ENCODE results near the gene SEMA3D. TPM values are rescaled to one million over a fixed set of nuclear protein-coding genes. Genes with fewer than 3 reads are reported as not detected.

SEMA3D gene
- total and polyA plus RNA-seq, 2 of the 4 experiments (the other 2 are of a cell fraction), result 2.9 to 13.6 TPM

- Histone ChIP-seq H3K36me3 (ENCODE audit: control insufficient read depth, insufficient read depth, low read length) (no peaks in the 10 kb centered on the region), H3K4me1 (ENCODE audit: control insufficient read depth, insufficient read depth, low read length) (no peaks in the 10 kb centered on the region), H3K27me3 (ENCODE audit: control insufficient read depth, insufficient read depth, low read length) (no peaks in the 10 kb centered on the region), H4K91ac (ENCODE audit: insufficient read depth, low read depth, low read length) (no peak overlapping the region), H4K20me1 (ENCODE audit: insufficient read depth, low read length) (no peaks in the 10 kb centered on the region), H3K4me3 (ENCODE audit: insufficient read depth, low read depth, low read length) (no peak overlapping the region), H2AK9ac (replicated peaks; ENCODE audit: low read depth, low read length, poor library complexity) (no peak overlapping the region), H2AK5ac (ENCODE audit: low read depth, low read length) (no peak overlapping the region), H3K4me2 (ENCODE audit: low read depth, low read length) (no peak overlapping the region), H2BK15ac (ENCODE audit: low read depth, low read length) (no peak overlapping the region), H3K56ac (ENCODE audit: extremely low read depth, insufficient read depth, low read length) (no peak overlapping the region), H3K18ac (ENCODE audit: low read depth, low read length) (no peak overlapping the region), H2BK5ac (ENCODE audit: low read depth, low read length, poor library complexity, severe bottlenecking) (no peak overlapping the region), H3K79me1 (ENCODE audit: low read depth in 1 of 2, low read length in 2 of 2) (no peaks in the 10 kb centered on the region), H3K23ac (ENCODE audit: low read depth, low read length) (no peak overlapping the region), H4K8ac (ENCODE audit: low read depth in 2 of 2, low read length in 2 of 2) (no peak overlapping the region), H3K9me3 (ENCODE audit: control insufficient read depth, insufficient read depth, low read length) (no peaks in the 10 kb centered on the region), H2BK20ac (ENCODE audit: low read depth, low read length) (no peak overlapping the region), H2BK120ac (ENCODE audit: low read depth, low read length) (no peak overlapping the region), H2AFZ (replicated peaks; ENCODE audit: low read length, poor library complexity) (no peak overlapping the region), H4K5ac (ENCODE audit: low read depth, low read length) (no peak overlapping the region), H3K27ac (ENCODE audit: insufficient read depth, low read length) (no peak overlapping the region), H3K4ac (ENCODE audit: low read depth, low read length) (no peak overlapping the region), H3K9ac (ENCODE audit: low read depth, low read length) (no peak overlapping the region), H3K9me1 (ENCODE audit: insufficient read depth, low read length) (no peaks in the 10 kb centered on the region), H3K14ac (replicated peaks; ENCODE audit: low read depth, low read length) (no peak overlapping the region)
- dilution Hi-C loops (cut with HindIII; ENCODE audit: low sequenced_read_pairs, unreplicated experiment), result no loop called here
- WGBS, 2 experiments (ENCODE audit: extremely low coverage in 2 of 2, insufficient read length in 1 of 2), result no CpG with 5 or more reads among the region's 3 CpGs
- ATAC-seq (ENCODE audit: low read depth), result no peak
- in situ Hi-C loops (cut with MboI; ENCODE audit: low sequenced_read_pairs), result no loop called here
- CTCF ChIA-PET, result no interaction called here
- POLR2A ChIA-PET (ENCODE audit: unreplicated experiment), result no interaction called here
- no TSS peak for BruUV-seq (replicated peaks)
- no peak for DNase-seq
- TF ChIP-seq RAD21 (IDR thresholded peaks at IDR 0.05; ENCODE audit: low read length) (no peak), POLR2A (IDR thresholded peaks at IDR 0.05; ENCODE audit: low read depth, low read length) (no peak), CHD1 (IDR thresholded peaks at IDR 0.05; ENCODE audit: low read depth, low read length) (no peak), RFX5 (IDR thresholded peaks at IDR 0.05; ENCODE audit: low read depth, low read length) (no peak), FOS (IDR thresholded peaks at IDR 0.05; ENCODE audit: low read depth, low read length) (no peak)
- intact Hi-C loops (cut with micrococcal nuclease), result loop anchor here (10.0 kb wide), 1 partner anchor 301 kb away; no protein-coding TSS in a partner anchor
Measured at GRCh38 chr7:85103357-85103756, 83.5 kb downstream of the SEMA3D start.
